ENCODE results near the gene XPO6.

- TF ChIP-seq, protein P1, sequence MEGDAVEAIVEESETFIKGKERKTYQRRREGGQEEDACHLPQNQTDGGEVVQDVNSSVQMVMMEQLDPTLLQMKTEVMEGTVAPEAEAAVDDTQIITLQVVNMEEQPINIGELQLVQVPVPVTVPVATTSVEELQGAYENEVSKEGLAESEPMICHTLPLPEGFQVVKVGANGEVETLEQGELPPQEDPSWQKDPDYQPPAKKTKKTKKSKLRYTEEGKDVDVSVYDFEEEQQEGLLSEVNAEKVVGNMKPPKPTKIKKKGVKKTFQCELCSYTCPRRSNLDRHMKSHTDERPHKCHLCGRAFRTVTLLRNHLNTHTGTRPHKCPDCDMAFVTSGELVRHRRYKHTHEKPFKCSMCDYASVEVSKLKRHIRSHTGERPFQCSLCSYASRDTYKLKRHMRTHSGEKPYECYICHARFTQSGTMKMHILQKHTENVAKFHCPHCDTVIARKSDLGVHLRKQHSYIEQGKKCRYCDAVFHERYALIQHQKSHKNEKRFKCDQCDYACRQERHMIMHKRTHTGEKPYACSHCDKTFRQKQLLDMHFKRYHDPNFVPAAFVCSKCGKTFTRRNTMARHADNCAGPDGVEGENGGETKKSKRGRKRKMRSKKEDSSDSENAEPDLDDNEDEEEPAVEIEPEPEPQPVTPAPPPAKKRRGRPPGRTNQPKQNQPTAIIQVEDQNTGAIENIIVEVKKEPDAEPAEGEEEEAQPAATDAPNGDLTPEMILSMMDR (IDR thresholded peaks at IDR 0.05): no peak
- no peak for TF ChIP-seq POLR2A (IDR thresholded peaks at IDR 0.05)
Measured at GRCh38 chr16:28231763-28232162, 20.0 kb upstream of the XPO6 start.
